GM15510 (cell line): ENCODE measurements around the gene CTU1.

Experiments used
- POLR2A ChIP-seq: IDR thresholded peaks from 3 replicates; pipeline ENCODE4 v1.6.1; 2011; ENCODE audit warnings: borderline replicate concordance; ENCODE audit not compliant: insufficient read length; ENCODE audit errors: extremely low read depth

CTU1 gene

DNA sequence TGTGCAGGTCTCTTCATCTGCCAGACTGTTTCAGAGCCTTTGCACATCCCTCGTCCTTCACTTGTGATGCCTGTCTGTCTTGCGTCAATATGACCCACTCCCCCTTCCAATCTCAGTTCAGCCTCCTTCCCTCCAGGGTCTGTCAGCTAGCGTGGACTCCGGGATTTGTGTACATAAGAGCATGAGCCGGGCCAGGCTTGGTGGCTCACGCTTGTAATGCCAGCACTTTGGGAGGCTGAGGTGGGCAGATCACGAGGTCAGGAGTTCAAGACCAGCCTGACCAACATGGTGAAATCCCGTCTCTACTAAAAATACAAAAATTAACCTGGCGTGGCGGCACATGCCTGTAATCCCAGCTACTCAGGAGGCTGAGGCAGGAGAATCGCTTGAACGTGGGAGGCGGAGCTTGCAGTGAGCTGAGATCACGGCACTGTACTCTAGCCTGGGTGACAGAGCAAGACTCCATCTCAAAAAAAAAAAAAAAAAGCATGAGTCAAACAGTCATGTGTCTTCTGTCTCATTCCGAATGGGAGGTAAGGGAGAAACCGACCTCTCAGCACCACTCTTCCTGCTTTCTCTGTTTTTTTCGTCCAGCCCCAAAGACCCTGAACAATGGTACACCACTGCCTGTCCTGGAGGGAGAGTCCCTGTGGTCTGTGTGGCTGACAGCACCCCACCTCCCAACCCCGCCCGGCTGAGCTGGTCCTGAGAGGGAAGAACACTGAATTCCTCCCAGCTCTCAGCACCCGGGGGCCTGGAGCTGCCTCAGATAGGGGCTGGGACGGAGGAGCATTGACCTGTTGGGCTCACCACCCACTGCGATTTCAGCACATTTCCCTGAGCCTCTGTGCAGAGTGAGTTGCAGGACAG lies 14.1 kb upstream of the CTU1 start:
- TF ChIP-seq POLR2A, result no peak

DNA sequence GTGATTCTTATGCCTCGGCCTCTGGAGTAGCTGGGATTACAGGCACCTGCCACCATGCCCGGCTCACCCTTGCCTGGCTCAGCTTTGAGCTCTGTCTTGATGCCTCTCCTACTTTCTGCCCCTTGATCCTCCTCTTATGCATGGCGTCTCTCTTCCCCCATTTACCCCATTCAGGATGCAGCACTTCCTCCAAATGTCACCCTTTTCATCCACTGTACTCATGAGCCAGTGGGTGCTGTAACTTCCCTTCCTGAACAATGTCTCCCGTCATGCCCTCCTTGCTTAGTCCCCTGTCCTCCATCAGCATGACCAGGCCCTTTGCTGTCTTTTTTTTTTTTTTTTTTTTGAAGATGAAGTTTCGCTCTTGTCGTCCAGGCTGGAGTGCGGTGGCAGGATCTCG lies 13.0 kb upstream of the CTU1 start:
- TF ChIP-seq POLR2A, result no peak

DNA sequence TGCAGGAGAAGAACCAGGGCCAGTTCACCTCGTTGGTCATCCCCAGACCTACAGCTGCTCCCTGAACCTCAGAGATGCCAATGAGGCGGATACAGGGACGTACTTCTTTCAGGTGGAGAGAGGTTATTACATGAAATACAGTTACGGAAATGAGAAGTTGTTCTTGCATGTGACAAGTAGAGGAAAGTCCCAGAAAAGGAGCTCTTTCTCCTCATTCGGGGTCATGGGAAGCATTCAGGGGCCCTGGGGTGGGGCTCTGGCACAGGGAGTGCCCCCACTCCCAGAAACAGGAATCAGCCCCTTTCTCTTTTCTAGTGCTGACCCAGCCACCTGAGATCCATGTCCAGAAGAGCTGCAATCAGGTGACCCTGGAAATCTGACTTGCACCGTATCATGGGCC lies 12.0 kb upstream of the CTU1 start:
- TF ChIP-seq POLR2A, result no peak

DNA sequence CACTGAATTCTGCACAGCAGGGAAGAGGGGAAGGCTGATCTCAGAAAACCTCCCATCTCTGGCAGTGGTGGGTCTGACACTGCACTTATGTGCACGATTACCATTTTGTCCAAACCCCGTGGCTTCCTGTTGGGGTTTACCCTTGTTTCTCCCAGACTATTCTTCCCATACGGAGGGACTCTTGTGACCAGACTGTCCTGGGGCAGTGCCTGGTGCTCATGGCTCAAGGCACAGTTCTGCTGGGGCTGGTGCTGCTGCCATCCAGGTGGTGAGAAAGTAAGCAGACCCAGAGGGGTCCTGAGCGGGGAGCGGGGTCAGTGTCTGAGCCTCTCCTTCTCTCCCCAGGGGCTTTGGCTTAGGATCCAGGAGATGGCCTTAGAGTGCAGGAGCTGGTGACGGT lies 11.4 kb upstream of the CTU1 start:
- no peak for TF ChIP-seq POLR2A

DNA sequence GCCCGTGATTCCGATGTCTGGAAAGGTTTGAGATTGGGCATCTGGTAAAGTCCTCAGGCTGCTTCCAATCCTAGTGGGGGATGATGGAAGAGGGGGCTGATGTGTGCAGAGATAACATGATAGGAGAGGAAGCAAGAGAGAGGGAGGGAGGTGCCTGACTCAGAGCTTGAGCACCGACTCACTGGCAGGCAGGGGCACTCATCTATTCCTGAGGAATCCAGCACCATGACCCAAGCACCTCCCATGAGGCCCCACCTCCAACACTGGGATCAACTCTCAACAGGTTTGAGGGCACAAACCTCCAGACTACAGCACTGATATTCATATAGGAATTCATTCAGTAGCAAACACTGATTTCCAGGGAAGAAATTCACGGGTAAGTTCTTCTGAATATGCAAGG lies 10.9 kb upstream of the CTU1 start:
- TF ChIP-seq POLR2A, result no peak

DNA sequence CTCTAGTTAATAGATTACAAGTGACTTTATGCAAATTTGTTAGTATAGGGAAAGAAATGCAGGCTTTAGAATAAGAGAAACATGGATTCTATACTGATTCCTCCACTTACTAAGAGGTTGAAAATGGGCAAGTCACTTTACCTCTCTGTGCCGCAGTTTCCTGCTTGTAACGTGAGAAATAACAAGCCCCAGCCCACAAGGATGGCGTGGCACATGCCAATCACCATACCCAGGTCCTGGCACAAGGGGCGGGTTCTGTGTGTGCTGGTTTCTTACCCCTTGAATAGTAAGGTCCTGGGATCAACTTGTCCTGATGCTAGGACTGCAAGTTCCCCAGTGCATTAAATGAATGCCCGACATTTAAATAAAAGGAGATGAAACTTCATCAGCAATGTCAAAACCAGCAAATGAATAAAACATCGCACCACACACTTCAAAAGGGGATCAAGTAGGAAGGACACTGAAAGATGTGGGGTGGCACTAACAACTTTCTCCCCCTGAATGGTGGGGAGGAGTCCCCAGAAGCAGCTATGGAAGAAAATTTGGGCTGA lies 8.6 kb upstream of the CTU1 start:
- TF ChIP-seq POLR2A, result no peak

DNA sequence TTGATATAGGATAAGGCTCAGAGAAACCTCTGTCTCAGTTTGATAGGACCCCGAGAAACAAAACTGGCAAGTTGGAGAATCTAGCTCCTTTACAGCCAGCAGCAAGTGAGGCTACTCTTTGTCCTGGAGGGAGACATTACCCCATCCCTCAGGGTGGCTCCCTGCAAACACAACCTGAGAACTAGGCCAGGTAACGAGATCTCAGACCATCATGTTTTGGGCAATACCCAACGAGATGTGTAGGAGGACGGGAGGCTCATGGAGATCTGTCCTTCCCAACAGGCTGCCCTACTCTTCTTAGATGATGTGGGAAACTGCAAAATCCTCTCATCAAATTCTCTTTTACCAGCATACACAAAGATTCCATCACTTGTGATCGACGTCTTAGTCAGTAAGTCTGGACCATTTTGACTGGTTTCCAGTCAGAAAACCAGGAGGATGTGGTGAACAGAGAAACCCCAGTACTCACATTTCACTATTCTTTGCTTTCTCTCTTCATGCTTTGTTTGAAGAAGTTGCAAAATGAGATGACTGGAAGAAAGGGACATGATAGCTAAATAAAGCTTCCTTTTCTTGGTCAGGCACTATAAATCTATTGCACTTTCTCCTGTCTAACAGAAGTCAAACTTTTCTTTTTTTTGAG lies 6.0 kb upstream of the CTU1 start:
- TF ChIP-seq POLR2A, result no peak

DNA sequence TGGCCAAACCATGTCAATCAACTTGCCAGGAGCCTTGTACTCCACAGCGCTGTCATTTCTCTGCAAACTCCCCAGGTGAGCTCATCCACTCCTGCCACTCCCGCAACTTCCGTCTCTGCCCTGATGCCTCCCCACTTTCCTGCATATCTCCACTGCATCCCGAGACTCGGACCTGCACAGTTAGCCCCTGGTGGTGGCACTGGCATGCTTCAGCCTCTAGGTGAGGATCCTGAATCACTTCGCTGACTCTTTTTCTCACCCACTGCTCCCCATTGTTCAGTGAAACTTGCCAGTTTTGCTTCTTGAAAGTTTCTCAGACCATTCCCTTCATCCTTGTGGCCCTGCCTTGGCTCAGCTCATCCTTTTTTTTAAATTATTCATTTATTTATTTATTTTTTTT lies 3.4 kb upstream of the CTU1 start:
- no peak for TF ChIP-seq POLR2A

DNA sequence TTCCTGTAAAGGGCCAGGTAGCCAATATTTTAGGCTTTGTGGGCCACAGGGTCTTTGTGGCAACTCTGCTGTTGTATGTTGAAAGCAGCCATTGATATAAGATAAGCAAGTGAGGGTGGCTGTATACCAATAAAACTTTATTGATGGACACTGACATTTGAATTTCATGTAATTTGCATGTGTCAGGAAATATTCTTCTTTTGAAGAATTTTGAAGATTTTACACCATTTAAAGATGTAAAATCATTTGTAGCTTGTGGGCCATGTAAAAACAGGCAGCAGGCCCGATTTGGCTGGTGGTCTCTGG lies 2.4 kb upstream of the CTU1 start:
- no peak for TF ChIP-seq POLR2A

DNA sequence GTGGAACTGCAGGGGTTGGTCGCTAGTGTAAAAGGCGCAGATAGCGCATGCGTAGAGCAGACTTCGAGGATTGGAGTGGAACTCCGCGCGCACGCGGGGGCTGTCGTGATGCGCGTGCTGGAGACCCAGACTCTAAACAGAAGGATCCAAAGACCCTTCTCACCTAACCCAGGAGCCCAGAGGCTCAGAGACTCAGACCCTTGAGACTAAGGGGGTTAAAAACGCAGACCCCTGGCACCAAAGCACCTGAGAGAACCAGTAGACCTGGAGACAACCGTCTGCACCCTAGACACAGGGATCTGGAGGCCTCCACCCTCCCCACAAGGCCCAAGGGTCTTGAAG lies 567 bp upstream of the CTU1 start:
- TF ChIP-seq POLR2A, result no peak

DNA sequence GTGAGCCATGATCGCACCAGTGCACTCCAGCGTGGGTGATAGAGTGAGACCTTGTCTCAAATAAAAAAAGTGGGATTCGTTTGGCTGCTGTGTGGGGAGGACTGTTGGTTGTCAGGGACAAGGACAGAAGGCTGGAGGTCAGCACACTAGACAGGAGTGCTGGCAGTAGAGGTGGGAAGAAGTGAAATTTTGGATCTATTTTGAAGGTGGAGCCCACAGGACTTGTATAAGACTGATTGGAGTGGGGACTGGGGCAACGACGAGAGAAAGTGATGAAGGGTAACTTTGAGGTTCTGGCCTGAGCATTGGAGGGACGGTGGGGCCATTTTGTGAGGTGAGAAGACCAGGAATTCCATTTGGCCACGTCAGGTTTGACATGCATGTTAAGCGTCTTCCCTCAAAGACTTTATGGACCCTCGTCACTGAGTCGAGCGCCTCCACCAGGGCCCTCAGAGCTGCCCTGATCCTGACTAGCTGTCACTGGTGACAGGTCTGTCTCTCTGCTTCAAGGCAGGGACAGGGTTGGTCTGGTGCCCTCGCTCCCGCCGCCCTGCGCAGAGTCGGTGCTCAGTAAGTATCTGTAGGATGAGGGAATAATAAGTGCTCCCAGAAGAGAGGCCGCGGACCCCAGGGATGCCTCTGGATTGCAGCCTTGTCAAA lies 673 bp downstream of the CTU1 start:
- TF ChIP-seq POLR2A, result no peak

DNA sequence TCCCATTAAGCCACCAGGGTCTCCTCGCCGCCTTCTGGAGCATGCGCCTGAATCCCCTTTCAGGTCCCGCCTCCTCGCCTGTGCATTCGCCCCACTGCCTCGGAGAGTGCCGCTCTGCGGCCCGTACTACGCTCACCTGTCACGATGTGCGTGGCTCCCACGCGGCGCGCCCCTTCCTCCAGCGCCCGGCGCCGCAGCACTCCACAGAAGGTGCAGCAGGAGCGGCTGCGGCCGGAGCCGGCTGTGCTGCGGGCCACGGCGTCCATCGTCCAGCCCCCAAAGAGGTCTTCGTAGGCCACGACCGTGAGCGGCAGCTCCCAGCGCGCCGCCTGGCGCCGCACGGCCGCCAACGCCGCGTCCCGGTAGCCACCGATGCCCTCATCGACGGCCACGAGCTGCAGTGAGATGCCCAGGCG lies 4.3 kb downstream of the CTU1 start:
- no peak for TF ChIP-seq POLR2A

DNA sequence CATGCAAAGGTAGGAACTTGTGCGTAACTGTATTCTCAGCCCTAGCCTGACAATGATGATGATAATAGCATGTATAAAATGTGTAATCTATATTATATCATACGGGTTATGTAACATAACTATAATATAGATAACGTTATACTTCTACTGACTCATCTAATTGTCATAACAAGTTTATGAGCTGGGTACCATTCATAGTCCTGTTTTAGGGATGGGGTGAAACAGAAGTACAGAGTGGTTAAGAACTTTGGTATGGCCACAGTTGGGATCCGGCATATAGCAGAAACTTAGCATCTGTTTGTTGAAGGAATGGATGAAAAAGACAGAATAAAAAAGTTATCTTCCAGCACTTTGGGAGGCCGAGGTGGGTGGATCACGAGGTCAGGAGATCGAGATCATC lies 5.2 kb downstream of the CTU1 start:
- TF ChIP-seq POLR2A, result no peak

DNA sequence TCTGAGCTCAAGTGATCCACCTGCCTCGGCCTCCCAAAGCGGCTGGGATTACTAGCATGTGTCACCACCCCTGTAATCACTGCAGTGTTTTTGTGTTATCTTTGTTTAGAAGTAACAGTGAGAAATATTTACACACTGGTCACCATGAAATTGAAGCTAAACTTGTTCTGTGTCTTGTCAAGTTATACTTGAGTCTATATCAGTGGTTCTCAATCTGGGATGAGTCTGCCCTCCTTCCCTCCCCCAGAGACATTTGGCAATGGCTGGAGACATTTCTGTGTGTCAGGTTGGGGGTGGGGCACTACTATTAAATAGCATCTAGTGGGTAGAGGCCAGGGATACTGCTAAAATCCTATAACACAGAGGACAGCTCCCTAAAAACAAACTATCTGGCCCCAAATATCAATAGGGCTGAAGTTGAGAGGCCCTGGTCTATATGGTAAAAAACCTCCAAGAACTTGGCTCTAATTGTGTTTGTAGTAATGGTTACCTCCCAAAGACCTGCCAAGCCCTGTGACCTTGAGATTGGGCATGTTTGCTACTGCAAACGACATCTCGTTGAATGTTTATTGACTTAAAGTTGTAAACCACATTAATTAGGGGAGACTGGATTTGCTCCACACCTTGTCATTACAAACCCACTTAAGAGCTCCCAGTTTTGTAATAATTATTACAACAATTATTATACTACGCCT lies 6.9 kb downstream of the CTU1 start:
- no peak for TF ChIP-seq POLR2A

DNA sequence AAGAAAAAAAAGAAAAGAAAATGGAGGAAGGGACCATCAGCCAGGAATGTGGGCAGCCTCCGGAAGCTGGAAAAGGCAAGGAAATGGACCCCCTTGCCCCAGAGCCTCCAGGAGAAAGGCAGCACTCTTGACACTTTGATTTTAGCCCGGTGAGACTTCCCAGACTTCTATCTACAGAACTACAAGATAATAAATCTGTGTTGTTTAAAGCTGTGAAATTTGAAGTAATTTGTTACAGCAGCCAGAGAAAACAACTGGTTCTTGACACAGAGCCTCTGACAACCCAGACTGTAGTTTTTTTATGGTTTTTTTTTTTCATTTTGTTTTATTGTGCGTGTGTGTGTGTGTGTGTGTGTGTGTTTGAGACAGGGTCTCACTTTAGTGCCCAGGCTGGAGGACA lies 7.6 kb downstream of the CTU1 start:
- no peak for TF ChIP-seq POLR2A
